Upper lobe of left lung (tissue), 4 donors: ENCODE measurements around the gene NKG7.

Source experiments
- CTCF ChIP-seq, 6 experiments: fragments of 450-650 bp in 4 of 6; fragments of 200-600 bp in 2 of 6; sonication (generic) in 2 of 6; IDR thresholded peaks; one replicate each; pipeline ENCODE4 v1.5.1; 2016 to 2019; ENCODE audit warnings: antibody characterized with exemption in 6 of 6
- EP300 ChIP-seq, 4 donors: sonication (generic); formaldehyde crosslinking; IDR thresholded peaks; one replicate each; pipeline ENCODE4 v1.5.1; 2017; ENCODE audit warnings: antibody characterized with exemption in 4 of 4, control low read depth in 2 of 4
- POLR2A ChIP-seq, 4 donors: fragments of 450-650 bp; IDR thresholded peaks; one replicate each; pipeline ENCODE4 v1.5.1; 2016 to 2017; ENCODE audit warnings: antibody characterized with exemption in 4 of 4, mild to moderate bottlenecking in 2 of 4
- POLR2AphosphoS5 ChIP-seq, 2 donors: sonication (generic); formaldehyde crosslinking; IDR thresholded peaks; one replicate each; pipeline ENCODE4 v1.5.1; 2017; ENCODE audit warnings: antibody characterized with exemption in 2 of 2

GRCh38 chr19:51354742-51355148, 17.7 kb downstream of the NKG7 start:
- no peak for TF ChIP-seq CTCF (IDR thresholded peaks at IDR 0.05)
- TF ChIP-seq EP300 (IDR thresholded peaks at IDR 0.05): no peak
- TF ChIP-seq POLR2A (IDR thresholded peaks at IDR 0.05): no peak
- TF ChIP-seq POLR2AphosphoS5 (IDR thresholded peaks at IDR 0.05): no peak
